Testis (tissue), 3 donors: Measurements from ENCODE around the gene SOS2. TPM values are rescaled to one million over a fixed set of nuclear protein-coding genes. Genes with fewer than 3 reads are reported as not detected.
A peak's percentile ranks its signal among the peaks of the same experiment; 100 is the strongest.

Experiments used
- DNase-seq: peaks from one replicate; pipeline ENCODE4 v3.0.0-alpha.2; 2019
- H3K27ac ChIP-seq, 2 donors: fragments of 200-600 bp; sonication (generic); one replicate each; pipeline ENCODE4 v1.5.1; 2019
- H3K27me3 ChIP-seq: fragments of 200-600 bp; sonication (generic); one replicate; pipeline ENCODE4 v1.5.1; 2019
- H3K36me3 ChIP-seq: fragments of 200-600 bp; sonication (generic); one replicate; pipeline ENCODE4 v1.5.1; 2017; ENCODE audit warnings: low read depth; ENCODE audit errors: missing control alignments
- H3K4me1 ChIP-seq: fragments of 200-600 bp; sonication (generic); one replicate; pipeline ENCODE4 v1.5.1; 2019
- H3K4me3 ChIP-seq, 2 donors: fragments of 200-600 bp; sonication (generic); one replicate each; pipeline ENCODE4 v1.5.1; 2017 to 2019
- H3K9me3 ChIP-seq: fragments of 200-600 bp; sonication (generic); one replicate; pipeline ENCODE4 v1.5.1; 2017
- POLR2A ChIP-seq: fragments of 450-650 bp; IDR thresholded peaks from one replicate; pipeline ENCODE4 v1.6.1; 2017; ENCODE audit warnings: antibody characterized with exemption, mild to moderate bottlenecking, moderate library complexity
- WGBS, 2 donors: methylation state at CpG; one replicate each; pipeline ENCODE4 v1.1.5; 2018; 5-methylcytosine and 5-hydroxymethylcytosine counted together
- intact Hi-C: fragments of 100-400 bp; cut with DNase I; formaldehyde crosslinking; loops from one replicate; pipeline ENCODE4 v1.15.1; 2023; ENCODE audit warnings: low total_unique reads
- polyA plus RNA-seq: library from polyadenylated mRNA; stranded (reverse); fragments of 350-450 nt; fragmentation: Illumina TruSeq; extraction: RNeasy Lipid Tissue Mini Kit (QIAGEN cat#74804); gene quantifications from one replicate; pipeline ENCODE4 v1.2.3, GENCODE V29; 2014; ENCODE audit warnings: low read depth, low replicate concordance; ENCODE audit not compliant: insufficient read depth
- total RNA-seq, 2 donors: library from RNA; depleted of rRNA; stranded (reverse); fragments of >200 nt; gene quantifications; one replicate each; pipeline ENCODE4 v1.2.3, GENCODE V29; 2016
- TF ChIP-seq, protein P1 (sequence below), 3 experiments: fragments of 450-650 bp in 2 of 3; fragments of 200-600 bp in 1 of 3; sonication (generic) in 1 of 3; IDR thresholded peaks; one replicate each; pipeline ENCODE4 v1.5.1; 2016 to 2019; ENCODE audit warnings: antibody characterized with exemption in 3 of 3, mild to moderate bottlenecking in 2 of 3, moderate library complexity in 1 of 3

The SOS2 gene
- total and polyA plus RNA-seq, 3 donors from 2014 or later, result 48.6 to 59.7 (median 56.6) TPM

DNA sequence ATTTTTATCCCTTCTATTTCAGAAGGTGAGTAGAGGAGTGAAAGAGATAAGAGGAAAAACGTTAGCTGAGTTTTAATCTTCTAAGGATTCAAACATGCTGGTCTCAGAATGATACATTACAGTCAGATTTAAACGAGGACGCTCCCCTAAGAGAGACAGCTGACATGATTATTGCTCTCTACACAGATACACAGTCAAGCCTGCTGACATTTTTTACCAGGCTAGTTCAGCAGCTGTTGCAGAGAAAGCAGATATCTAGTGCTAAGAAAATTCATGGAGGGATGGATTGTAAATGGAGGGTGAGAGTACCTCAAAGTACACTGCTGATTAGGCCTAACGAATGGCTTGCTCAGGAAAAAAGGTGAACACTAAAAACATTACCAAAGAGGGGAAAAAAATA lies 31.9 kb upstream of the SOS2 start:
- DNase-seq, result no peak
- TF ChIP-seq, protein P1, sequence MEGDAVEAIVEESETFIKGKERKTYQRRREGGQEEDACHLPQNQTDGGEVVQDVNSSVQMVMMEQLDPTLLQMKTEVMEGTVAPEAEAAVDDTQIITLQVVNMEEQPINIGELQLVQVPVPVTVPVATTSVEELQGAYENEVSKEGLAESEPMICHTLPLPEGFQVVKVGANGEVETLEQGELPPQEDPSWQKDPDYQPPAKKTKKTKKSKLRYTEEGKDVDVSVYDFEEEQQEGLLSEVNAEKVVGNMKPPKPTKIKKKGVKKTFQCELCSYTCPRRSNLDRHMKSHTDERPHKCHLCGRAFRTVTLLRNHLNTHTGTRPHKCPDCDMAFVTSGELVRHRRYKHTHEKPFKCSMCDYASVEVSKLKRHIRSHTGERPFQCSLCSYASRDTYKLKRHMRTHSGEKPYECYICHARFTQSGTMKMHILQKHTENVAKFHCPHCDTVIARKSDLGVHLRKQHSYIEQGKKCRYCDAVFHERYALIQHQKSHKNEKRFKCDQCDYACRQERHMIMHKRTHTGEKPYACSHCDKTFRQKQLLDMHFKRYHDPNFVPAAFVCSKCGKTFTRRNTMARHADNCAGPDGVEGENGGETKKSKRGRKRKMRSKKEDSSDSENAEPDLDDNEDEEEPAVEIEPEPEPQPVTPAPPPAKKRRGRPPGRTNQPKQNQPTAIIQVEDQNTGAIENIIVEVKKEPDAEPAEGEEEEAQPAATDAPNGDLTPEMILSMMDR (IDR thresholded peaks at IDR 0.05), result no peak
- no peak for TF ChIP-seq POLR2A
- H3K36me3 ChIP-seq, result no peaks in the 10 kb centered on the region
- no peaks in the 10 kb centered on the region for H3K4me1 ChIP-seq
- no peak overlapping the region for H3K27ac ChIP-seq
- H3K27me3 ChIP-seq, result no peaks in the 10 kb centered on the region
- intact Hi-C loops, result no loop called here
- WGBS, 2 donors, result 53 to 63% methylated on average over 4 of the region's 4 CpGs
- H3K4me3 ChIP-seq, result no peak overlapping the region
- H3K9me3 ChIP-seq, result no peaks in the 10 kb centered on the region

DNA sequence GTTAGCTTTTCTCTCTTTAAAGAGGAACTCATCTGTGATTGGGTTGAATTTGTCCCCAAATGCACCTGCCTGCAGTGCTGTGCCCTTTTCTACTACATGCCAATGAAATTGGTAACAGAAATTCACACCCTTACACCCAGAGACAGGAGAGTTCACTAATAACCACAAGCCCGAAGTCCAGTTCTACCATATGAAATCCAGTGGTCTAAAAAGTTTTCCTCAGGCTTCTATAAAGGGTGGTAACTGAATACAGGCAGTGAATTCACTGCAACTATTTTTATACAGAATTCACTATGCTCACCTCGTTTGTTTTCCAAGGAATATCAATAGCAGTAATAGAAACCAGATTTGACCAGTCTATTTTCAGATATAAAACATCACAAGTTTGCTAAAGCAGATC lies 31.5 kb upstream of the SOS2 start:
- no peaks in the 10 kb centered on the region for H3K4me1 ChIP-seq
- WGBS, 2 donors, result 59 to 62% methylated on average over 2 of the region's 2 CpGs
- no peaks in the 10 kb centered on the region for H3K27me3 ChIP-seq
- no peak overlapping the region for H3K4me3 ChIP-seq
- DNase-seq, result no peak
- intact Hi-C loops, result no loop called here
- H3K36me3 ChIP-seq, result no peaks in the 10 kb centered on the region
- H3K27ac ChIP-seq, result no peak overlapping the region
- no peak for TF ChIP-seq POLR2A
- TF ChIP-seq, protein P1 (IDR thresholded peaks at IDR 0.05), result no peak
- no peaks in the 10 kb centered on the region for H3K9me3 ChIP-seq

DNA sequence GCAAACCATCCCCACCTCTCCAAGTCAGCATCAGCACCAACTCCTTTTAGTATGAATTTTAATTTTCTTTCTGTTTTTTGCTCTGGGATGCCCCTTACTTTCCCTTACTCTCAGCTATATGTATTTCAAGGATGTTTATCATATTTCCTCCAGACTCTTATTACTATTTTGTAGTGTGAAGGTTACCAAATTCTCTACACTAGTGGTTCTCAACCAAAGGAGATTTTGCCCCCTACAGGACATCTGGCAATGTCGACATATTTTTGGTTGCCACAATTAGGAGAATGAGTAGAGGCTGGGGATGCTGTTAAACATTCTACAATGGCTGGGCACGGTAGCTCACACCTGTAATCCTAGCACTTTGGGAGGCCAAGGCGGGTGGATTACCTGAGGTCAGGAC lies 29.1 kb upstream of the SOS2 start:
- H3K4me1 ChIP-seq, result no peaks in the 10 kb centered on the region
- H3K27ac ChIP-seq, result no peak overlapping the region
- H3K27me3 ChIP-seq, result no peaks in the 10 kb centered on the region
- H3K4me3 ChIP-seq, result no peak overlapping the region
- intact Hi-C loops, result no loop called here
- peak; percentile 23 for DNase-seq
- H3K36me3 ChIP-seq, result no peaks in the 10 kb centered on the region
- TF ChIP-seq, protein P1 (IDR thresholded peaks at IDR 0.05), result peak; percentile 34 to 48 (median 44)
- TF ChIP-seq POLR2A, result no peak
- no peaks in the 10 kb centered on the region for H3K9me3 ChIP-seq
- 40 to 43% methylated on average over 3 of the region's 3 CpGs for WGBS, 2 donors

DNA sequence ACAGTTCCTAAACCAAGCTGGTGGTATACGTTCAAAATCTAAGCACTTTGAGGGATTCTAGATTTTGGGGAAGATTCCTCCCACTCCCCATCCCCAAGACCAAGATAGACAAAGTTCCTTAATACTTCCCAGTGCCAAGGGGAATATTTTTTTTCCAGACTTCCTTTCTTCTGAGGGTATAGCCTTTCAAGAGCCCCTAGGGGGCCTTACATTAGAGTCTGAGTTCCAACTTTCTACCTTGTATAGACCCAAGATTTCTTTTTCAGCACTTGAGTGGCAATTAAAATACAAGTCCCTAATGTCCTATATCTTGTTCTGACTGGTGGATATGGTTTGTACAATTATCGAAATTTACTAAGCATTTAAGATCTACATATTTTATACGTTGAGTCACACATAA lies 28.7 kb upstream of the SOS2 start:
- no peak overlapping the region for H3K4me3 ChIP-seq
- no peaks in the 10 kb centered on the region for H3K36me3 ChIP-seq
- intact Hi-C loops, result no loop called here
- no peaks in the 10 kb centered on the region for H3K27me3 ChIP-seq
- WGBS, 2 donors, result 87 to 88% methylated on average over 3 of the region's 3 CpGs
- no peaks in the 10 kb centered on the region for H3K9me3 ChIP-seq
- no peak for TF ChIP-seq POLR2A
- TF ChIP-seq, protein P1 (IDR thresholded peaks at IDR 0.05), result no peak
- no peak for DNase-seq
- H3K27ac ChIP-seq, result no peak overlapping the region
- H3K4me1 ChIP-seq, result no peaks in the 10 kb centered on the region

DNA sequence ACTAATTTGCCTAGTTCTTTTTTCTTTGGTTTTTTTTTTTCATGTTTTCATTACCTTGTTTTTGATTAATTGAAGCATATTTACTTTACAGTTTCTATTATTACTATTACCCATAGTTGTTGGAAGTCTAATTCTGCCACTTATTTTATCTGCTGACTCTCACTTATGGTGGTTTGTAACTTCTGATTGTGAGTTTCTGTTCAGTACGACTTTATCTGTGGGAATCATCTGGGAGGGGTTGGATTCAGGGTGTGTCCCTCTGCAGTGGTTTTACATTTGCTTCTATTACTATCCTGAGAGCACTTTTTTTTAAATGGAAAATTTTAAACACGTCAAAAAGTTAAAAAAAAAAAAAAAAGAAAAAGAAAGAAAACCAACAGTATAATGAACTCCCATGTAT lies 26.4 kb upstream of the SOS2 start:
- no peak overlapping the region for H3K27ac ChIP-seq
- DNase-seq, result no peak
- intact Hi-C loops, result no loop called here
- H3K27me3 ChIP-seq, result no peaks in the 10 kb centered on the region
- no peaks in the 10 kb centered on the region for H3K36me3 ChIP-seq
- no peak overlapping the region for H3K4me3 ChIP-seq
- no peaks in the 10 kb centered on the region for H3K4me1 ChIP-seq
- TF ChIP-seq, protein P1 (IDR thresholded peaks at IDR 0.05), result no peak
- TF ChIP-seq POLR2A, result no peak
- 40 to 45% methylated on average over 2 of the region's 2 CpGs for WGBS, 2 donors
- no peaks in the 10 kb centered on the region for H3K9me3 ChIP-seq
